Measurements from ENCODE around the gene UCN2.

GRCh38 chr3:48535578-48535977 lies 28.0 kb downstream of the UCN2 start:
- TF ChIP-seq TAF1 (IDR thresholded peaks at IDR 0.05; ENCODE audit: low read depth), result no peak
- no peak for TF ChIP-seq YY1 (IDR thresholded peaks at IDR 0.05; ENCODE audit: low read depth)
- TF ChIP-seq EGR1 (IDR thresholded peaks at IDR 0.05), result no peak
- no peak for TF ChIP-seq REST (IDR thresholded peaks at IDR 0.05; ENCODE audit: low read depth)

Measured in Ishikawa (cell line).